GM18858 (cell line): ENCODE measurements around the gene GNPDA2.

Experiments used
- ATAC-seq: cut with Tn5 transposase; IDR thresholded peaks from one replicate; pipeline ENCODE4 v1.9.1; 2021; ENCODE audit not compliant: unreplicated experiment

GNPDA2 gene

DNA sequence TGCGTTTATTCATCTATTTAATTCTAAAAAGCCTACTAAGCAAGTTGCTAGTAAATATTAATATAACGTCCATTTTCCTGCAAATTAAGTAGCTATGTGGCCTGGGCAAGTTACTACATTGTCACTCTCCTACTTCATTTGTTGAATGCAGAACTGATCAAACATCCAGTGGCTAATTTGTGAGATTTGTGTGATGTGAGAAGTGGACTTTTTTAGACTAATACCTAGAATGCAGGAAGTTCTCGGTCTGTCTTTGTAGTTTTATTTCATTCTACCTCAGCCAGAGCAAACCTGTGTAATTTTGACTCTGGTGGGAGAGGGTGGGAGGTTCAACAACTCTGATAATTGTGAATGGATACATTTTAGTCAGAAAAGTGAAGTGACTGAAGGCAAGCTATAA is 47.3 kb downstream of the GNPDA2 start:
- peak; percentile 5 for ATAC-seq

DNA sequence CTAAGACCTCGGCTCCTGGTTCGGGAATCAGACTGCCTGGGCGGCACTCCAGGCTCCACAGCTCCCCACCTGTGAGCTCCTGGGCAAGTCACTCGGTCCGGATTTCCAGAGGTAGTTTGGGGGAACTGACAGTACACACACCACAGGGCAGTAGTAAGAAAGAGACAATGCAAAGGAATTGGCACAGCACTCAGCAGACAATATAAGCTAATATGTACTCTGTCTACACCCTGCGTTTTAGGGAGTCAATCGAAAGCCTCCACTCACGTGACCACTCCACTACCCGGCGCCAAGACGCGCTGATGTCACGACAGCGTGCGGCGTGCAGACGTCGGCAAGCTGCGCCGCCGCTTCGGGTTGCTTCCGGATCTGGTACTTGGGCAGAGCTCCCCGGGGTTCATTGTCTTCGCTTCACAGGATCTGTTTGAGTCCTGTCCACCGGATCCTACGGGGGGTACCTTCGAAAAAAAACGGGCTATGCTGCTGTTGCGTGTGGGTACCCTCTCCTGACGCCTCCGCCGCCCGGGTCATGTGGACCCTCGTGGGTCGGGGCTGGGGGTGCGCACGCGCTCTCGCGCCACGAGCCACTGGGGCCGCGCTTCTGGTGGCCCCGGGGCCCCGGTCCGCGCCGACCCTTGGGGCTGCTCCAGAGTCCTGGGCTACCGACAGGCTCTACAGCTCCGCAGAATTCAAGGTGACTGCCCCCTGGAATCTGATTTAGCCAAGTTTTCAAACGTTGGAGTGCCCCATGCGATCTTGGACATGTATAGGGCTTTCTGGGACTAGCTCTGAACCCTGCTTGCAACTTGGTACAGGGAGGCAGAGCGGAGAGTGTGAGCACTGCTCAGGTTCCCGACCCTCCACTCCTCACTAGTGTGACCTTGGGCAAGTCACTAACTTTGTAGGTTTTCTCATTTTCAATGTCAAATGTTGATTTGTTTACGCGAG is 48.0 kb downstream of the GNPDA2 start, which contains the start of gene GUF1:
Gene GUF1, plus strand, starts transcription at position 327 of the 948 bp plus-strand sequence. Its CDS starts 203 bp downstream, at position 530.
- ATAC-seq = peak; percentile 96

DNA sequence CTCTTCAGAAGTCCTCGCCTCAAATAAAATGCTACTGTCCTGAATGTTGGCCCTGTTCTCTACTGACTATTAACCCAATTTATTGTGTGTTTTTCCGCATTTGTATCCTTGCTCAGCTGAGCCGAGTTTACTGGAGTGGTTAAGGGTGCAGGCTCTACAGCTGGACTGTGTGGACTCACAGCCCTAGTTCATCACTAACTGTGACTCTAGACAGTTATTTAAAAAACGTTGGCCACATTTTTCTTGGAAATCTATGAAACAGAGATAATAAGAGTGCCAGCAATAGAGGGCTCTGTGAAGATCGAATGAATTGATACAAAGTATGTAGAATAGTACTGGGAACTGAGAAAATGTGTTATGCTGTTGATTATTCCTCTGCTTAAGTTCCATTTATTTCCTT is 51.0 kb downstream of the GNPDA2 start:
- no peak for ATAC-seq

DNA sequence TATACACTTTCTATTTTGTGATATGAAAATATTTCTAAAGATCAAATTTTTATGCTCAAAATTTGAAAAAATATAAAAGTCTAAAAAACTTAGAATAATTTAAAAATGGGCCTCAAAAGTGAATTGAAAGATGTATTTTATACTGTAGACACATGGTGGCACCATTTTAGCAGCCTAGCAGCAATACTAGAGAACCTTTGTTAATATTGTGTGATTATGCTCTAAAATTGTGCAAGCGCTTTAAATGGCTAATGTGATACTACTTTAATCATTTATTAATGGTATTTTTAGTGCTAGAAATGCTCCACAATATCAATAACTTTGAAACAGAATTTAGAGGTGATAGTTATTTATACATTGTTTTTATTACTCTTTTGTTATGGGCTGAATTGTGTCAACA is 51.9 kb downstream of the GNPDA2 start:
- ATAC-seq = no peak

DNA sequence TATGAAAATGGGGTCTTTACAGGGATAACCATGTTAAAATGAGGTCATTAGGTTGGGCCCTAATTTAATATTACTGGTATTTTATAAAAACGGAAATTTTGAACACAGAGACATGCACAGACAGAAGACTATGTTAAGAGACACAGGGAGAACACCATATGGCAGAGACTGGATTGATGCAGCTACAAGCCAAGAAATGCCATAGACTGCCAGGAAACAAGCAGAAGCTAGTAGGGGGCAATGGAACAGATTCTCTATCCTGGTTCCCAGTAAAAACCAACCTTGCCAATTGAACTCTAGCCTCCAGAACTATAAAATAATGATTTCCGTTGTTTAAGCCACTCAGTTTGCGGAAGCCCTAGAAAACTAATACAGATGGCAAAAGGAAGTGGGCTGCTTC is 54.7 kb downstream of the GNPDA2 start:
- no peak for ATAC-seq

DNA sequence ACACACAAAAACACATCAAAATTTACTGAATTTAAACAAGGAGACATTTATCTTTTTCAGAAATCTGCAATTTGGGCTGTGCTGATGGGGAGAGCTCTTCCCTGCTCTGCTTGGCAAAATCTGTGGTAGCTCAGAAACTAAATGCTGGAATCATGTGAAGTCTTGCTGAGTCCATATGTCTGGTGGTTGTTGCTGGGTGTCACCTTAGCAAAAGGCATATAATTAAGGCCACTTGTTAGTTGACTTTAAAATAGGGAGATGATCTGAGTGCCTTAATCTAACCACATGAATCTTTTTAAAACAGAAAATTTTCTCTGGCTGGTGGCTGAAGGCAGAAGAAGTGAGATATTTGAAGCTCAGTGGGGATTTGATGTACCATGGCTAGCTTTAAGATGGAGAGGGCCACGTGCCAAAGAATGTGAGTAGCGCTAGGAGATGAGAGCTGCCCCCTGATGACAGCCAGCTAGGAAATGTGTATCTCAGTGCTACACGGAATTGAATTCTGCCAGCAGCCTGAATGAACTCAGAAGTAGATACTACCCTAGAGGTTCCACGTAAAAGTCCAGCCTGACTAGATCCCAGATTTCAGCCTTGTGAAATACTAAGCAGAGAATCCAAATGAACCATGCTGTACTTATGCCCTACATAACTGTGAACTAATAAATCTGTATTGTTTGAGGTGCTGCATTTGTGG is 55.7 kb downstream of the GNPDA2 start:
- no peak for ATAC-seq

DNA sequence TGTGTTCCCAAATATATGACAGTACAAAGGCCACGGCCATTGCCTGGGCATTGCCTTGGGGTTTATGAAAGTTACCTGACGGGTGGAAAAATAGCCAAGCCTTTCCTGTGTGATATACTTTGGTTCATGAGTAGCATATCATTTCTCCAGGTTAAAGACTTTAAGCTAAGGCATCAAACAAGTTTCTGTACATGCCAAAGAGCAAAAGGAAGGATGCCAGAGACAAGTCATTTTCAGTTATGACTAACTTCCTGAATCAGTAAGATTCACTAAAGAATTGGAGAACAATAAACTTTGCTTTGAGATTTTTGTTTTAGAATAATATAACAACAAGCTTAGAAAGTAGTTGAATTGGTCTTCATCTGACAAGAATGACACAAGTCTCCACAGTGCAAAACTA is 57.8 kb downstream of the GNPDA2 start:
- ATAC-seq = no peak

DNA sequence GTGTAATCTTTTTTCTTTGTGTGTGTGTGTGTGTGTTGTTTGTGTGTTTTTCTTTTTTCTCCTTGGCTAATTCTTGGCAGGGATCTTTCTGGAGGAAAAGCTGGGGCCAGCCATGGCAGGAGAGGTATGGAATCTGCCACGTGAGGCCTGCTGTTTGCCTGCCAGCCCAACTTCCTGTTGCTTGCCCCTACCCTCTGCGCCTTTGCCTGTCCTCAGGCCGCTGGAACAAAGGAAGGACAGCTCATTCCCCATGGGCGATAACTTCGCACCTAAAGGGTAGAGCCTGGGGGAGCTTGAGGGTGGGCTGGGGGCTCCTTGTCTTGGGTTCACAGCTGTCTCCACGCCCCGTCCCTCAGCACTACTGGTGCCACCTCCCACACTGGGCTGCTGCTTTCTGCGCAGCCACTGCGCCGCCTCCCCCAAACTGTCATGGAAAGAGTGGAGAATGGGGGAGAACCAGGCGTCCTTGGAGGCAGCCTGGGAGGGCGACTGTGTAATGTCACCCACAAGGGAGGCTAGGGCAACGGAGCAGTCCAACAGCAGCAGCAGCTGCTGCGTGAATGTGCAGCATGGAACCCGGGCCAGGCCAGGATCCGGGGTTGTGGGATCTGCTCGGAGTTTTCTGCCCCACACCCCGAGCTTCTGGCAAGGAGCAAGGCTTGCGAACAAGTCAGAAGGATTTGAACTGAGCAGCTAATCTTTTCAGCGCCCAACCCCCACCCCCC is 62.7 kb downstream of the GNPDA2 start:
- ATAC-seq = no peak

DNA sequence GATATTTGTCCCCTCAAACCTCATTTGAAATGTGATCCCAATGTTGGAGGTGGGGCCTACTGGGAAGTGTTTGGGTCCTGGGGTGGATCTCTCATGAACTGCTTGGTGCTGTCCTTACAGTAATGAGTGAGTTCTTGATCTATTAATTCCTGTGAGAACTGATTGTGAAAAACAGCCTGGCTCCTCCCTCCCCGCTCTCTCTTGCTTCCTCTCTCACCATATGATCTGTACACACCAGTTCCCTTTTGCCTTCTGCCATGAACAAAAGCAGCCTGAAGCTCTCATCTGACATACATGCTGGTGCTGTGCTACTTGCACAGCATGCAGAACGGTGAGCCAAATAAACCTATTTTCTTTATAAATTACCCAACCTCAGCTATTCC is 63.7 kb downstream of the GNPDA2 start:
- peak; percentile 57 for ATAC-seq

DNA sequence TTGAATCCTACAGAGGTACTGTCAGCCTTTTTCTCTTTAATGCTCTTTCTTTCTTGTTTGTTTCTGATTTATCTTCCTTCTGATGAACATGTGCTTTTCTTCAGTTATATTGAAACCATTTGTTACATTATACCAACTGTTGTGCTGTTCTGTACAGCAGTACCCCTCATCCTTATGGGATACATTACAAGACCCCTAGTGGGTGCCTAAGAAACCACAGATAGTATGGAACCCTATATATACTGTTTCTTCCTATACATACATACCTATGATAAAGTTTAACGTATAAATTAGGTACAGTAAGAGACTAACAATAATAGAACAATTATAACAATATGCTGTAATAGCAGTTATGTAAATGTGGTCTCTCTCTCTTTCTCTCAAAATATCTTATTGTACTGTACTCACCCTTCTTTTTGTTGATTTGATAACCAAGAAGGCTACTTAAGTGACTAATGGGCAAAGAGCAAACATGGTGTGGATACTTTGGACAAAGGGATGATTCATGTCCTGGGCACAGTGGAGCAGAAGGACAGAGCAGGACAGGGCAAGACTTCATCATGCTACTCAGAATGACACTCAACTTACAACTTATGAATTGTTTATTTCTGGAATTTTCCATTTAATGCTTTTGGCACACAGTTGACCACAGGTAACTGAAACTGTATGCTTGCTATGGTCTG is 64.3 kb downstream of the GNPDA2 start:
- peak; percentile 7 for ATAC-seq

DNA sequence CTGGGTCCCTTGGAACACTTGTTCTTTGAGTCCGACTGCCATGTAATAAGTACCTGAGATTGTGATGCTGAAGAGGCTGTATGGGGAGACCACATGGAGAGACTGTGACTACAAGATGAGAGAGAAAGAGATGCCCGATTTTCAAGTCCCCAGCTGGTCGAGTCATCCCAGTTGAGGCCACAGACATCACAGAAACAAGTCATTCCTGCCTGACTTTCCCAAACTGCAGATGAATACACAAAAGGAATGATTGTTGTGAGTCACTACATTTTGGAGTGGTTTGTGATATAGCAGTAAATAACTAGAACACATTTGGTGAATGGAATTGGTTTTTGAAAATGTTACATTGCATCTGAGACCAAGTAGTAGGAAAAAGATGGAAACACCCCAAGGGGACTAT is 66.0 kb downstream of the GNPDA2 start:
- no peak for ATAC-seq

DNA sequence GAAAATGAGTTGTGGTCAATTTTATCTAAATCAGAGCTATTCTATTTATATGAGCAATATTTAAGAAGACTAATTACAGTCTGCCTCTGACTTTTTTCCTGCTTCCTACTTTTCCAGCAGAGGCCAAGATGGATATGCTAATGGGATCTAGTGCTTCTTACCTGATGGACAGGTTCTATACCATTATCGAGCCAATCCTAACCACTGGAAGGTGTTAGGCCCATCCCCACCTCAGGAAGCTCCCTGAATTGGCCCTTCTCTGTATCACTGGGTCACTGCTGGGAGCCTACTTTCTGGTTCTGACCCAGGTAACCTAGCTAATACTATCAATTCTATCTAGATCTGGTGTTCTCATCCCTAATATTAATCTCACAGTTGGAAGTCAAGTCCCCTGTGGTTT is 74.4 kb downstream of the GNPDA2 start:
- ATAC-seq = no peak
